ENCODE results near the gene CDX2. TPM values are rescaled to one million over a fixed set of nuclear protein-coding genes. Genes with fewer than 3 reads are reported as not detected.

Gene CDX2
- total and polyA plus RNA-seq, 10 of the 15 experiments (the other 5 are each of a cell fraction or from before 2014, with no cell fraction given), result 0.15 TPM; not detected in 9

DNA sequence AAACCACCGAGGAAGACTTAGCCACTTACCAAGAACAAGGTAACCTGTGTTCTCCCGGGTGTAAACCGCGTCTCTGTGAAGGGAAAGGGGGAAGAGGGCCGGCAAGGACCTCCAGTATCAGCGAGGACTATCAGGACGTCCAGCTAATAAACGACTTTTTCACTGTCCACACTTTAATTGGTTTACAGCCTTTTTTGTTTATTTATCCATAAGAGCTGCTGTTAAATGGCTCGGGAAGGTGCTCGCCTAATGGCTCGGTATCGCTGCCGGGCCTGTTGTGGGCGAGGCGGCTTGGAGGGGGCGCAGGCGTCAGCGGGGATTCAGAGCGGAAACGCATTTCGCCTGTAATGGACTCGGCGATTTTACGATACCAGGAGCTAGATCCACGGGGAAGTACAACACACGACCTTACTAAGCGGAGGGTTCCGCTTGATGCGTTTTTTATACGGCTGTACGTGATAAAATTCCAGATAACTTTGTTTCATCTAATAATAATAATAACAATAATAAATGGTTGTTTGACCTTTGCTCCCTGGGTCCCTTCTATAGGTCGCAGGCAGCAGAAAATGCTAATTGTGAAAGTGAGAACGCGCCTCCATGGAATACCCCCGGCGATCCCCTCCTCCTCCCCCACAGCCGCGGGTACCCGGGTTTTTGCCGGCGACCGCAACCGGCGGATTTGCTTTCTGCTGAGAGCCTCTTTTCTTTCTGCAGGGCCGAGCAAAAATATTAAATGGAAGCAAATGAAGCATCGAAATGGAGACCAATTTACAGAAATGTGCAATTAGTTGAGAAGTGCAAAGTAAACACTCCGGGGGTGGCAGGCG, 51.8 kb downstream of the CDX2 start:
- no peak overlapping the region for H3K27ac ChIP-seq (ENCODE audit: control insufficient read depth, insufficient read depth)
- H3K27me3 ChIP-seq (replicated peaks in 1 of 2; ENCODE audit: control insufficient read depth in 2 of 2, insufficient read depth in 2 of 2, low read length in 1 of 2), result peaks cover 13 to 30% of the 10 kb centered on the region in 2 experiments
- H3K4me1 ChIP-seq (ENCODE audit: control insufficient read depth, insufficient read depth, low read length), result no peaks in the 10 kb centered on the region
- SMC1A ChIA-PET (ENCODE audit: uncharacterized antibody, unreplicated experiment), result no interaction called here
- H3K4me2 ChIP-seq (ENCODE audit: control insufficient read depth, insufficient read depth), result peak overlapping the region; percentile 27; the same call in 1 of the 2 replicates
- CTCF ChIA-PET, result no interaction called here
- no peaks in the 10 kb centered on the region for H4K20me1 ChIP-seq (ENCODE audit: control insufficient read depth, insufficient read depth)
- no TSS peak for BruUV-seq (replicated peaks)
- intact Hi-C loops (cut with micrococcal nuclease; ENCODE audit: unreplicated experiment) (no loop called here), in situ Hi-C loops (cut with MboI) (no loop called here)
- H3K9me3 ChIP-seq (replicated peaks; ENCODE audit: control insufficient read depth, insufficient read depth, low read length), result peaks cover 2% of the 10 kb centered on the region; the same call in 1 of the 3 replicates
- H3K79me2 ChIP-seq (ENCODE audit: control insufficient read depth, insufficient read depth, low read length), result no peaks in the 10 kb centered on the region
- WGBS (ENCODE audit: insufficient coverage, insufficient replicate concordance, low lambda C conversion rate, missing lambda C conversion rate), result 16% methylated on average over 48 of the region's 48 CpGs
- DNase-seq (ENCODE audit: low read depth, low spot score) (no peak), FAIRE-seq (no peak), ATAC-seq (peak; percentile 56)
- no peak overlapping the region for H3K9ac ChIP-seq (ENCODE audit: control insufficient read depth, insufficient read depth, low read length)
- POLR2A ChIA-PET, result no interaction called here
- RAD21 ChIA-PET (ENCODE audit: unreplicated experiment), result interaction anchor here (3.0 kb wide), 1 partner anchor 36 kb away, joined by 21 read pairs; no protein-coding TSS in a partner anchor
- no peaks in the 10 kb centered on the region for H3K36me3 ChIP-seq (ENCODE audit: control insufficient read depth in 2 of 2, insufficient read depth in 2 of 2, low read length in 1 of 2)
- H3K4me3 ChIP-seq, result no peak overlapping the region
- H2AFZ ChIP-seq (ENCODE audit: control insufficient read depth, low read depth, low read length), result no peak overlapping the region
- TF ChIP-seq RAD51 (IDR thresholded peaks at IDR 0.05) (no peak), MXI1 (IDR thresholded peaks at IDR 0.05; ENCODE audit: low read depth, low read length) (no peak), NR2C1 (IDR thresholded peaks at IDR 0.05) (peak; percentile 70), ZZZ3 (IDR thresholded peaks at IDR 0.05; ENCODE audit: control insufficient read depth, insufficient read length, low read depth) (no peak), ZSCAN29 (IDR thresholded peaks at IDR 0.05) (peak; percentile 44; the same call in 1 of the 2 replicates), NFXL1 (IDR thresholded peaks at IDR 0.05; ENCODE audit: borderline replicate concordance) (no peak), BRCA1 (IDR thresholded peaks at IDR 0.05; ENCODE audit: low read depth, low read length) (no peak), ZNF217 (IDR thresholded peaks at IDR 0.05) (0 out of 2 replicates have a peak, but pooled peaks have one; percentile 29), STAT1 (conservative IDR thresholded peaks at IDR 0.05) (no peak), ZBTB40 (IDR thresholded peaks at IDR 0.05; ENCODE audit: borderline replicate concordance) (no peak), BCL3 (IDR thresholded peaks at IDR 0.05; ENCODE audit: borderline replicate concordance, insufficient read depth, low read depth, low read length, poor library complexity, severe bottlenecking) (no peak), SPI1 (IDR thresholded peaks at IDR 0.05; ENCODE audit: borderline replicate concordance, insufficient read depth, low read depth, low read length) (no peak), IRF3 (IDR thresholded peaks at IDR 0.05) (no peak), ETV6 (conservative IDR thresholded peaks at IDR 0.05 in 1 of 2, IDR thresholded peaks at IDR 0.05 in 1 of 2; ENCODE audit: borderline replicate concordance in 1 of 2, low read depth in 1 of 2) (no peak)

All from GM12878 (cell line).